ENCODE data around the gene LRRC36. TPM values are rescaled to one million over a fixed set of nuclear protein-coding genes. Genes with fewer than 3 reads are reported as not detected.
"Not testable (repeated sequence)": the region's sequence is repeated elsewhere in the genome, so short reads cannot be mapped to it uniquely, and the experiment has no call there.

LRRC36 gene
- total and polyA plus RNA-seq, 4 donors = 2.1 to 103 (median 16.6) TPM

GRCh38 chr16:67349172-67349571 lies 22.6 kb downstream of the LRRC36 start:
- peaks cover 0 to 6% (median 0%) of the 10 kb centered on the region in 5 donors for H3K4me1 ChIP-seq (ENCODE audit: control insufficient read depth in 5 of 5, insufficient read depth in 5 of 5, low read length in 5 of 5)
- no peaks in the 10 kb centered on the region for H3K27me3 ChIP-seq (ENCODE audit: control insufficient read depth in 3 of 3, insufficient read depth in 3 of 3, low read length in 2 of 3)
- no peak overlapping the region for H3K9ac ChIP-seq (ENCODE audit: insufficient read depth in 1 of 2, low read length in 2 of 2)
- no peak for TF ChIP-seq CTCF (IDR thresholded peaks at IDR 0.05; ENCODE audit: control extremely low read depth, extremely low read depth)
- DNase-seq (no peak), ATAC-seq (ENCODE audit: insufficient read depth, low FRiP score) (no peak)
- no peak overlapping the region for H3K4me3 ChIP-seq
- H3K9me3 ChIP-seq (ENCODE audit: control insufficient read depth in 4 of 4, insufficient read depth in 3 of 4, low read length in 3 of 4) = no peaks in the 10 kb centered on the region
- no peaks in the 10 kb centered on the region for H3K36me3 ChIP-seq (ENCODE audit: control insufficient read depth in 4 of 4, insufficient read depth in 4 of 4, low read length in 4 of 4)
- H3K27ac ChIP-seq (ENCODE audit: low read depth in 1 of 2, low read length in 1 of 2) = no peak overlapping the region

GRCh38 chr16:67350324-67350723 lies 23.7 kb downstream of the LRRC36 start:
- DNase-seq (no peak), ATAC-seq (ENCODE audit: insufficient read depth, low FRiP score) (no peak)
- Histone ChIP-seq H3K27ac (ENCODE audit: low read depth in 1 of 2, low read length in 1 of 2) (no peak overlapping the region), H3K36me3 (ENCODE audit: control insufficient read depth in 4 of 4, insufficient read depth in 4 of 4, low read length in 4 of 4) (no peaks in the 10 kb centered on the region), H3K9ac (ENCODE audit: insufficient read depth in 1 of 2, low read length in 2 of 2) (no peak overlapping the region), H3K4me1 (ENCODE audit: control insufficient read depth in 5 of 5, insufficient read depth in 5 of 5, low read length in 5 of 5) (peaks cover 0 to 6% (median 0%) of the 10 kb centered on the region in 5 donors), H3K4me3 (no peak overlapping the region), H3K9me3 (ENCODE audit: control insufficient read depth in 4 of 4, insufficient read depth in 3 of 4, low read length in 3 of 4) (no peaks in the 10 kb centered on the region), H3K27me3 (ENCODE audit: control insufficient read depth in 3 of 3, insufficient read depth in 3 of 3, low read length in 2 of 3) (no peaks in the 10 kb centered on the region)
- WGBS, 2 donors = 92 to 95% methylated on average over 1 of the region's 1 CpG
- no peak for TF ChIP-seq CTCF (IDR thresholded peaks at IDR 0.05; ENCODE audit: control extremely low read depth, extremely low read depth)

GRCh38 chr16:67352463-67352862 lies 25.8 kb downstream of the LRRC36 start:
- H3K27me3 ChIP-seq (ENCODE audit: control insufficient read depth in 3 of 3, insufficient read depth in 3 of 3, low read length in 2 of 3); H3K9ac ChIP-seq (ENCODE audit: insufficient read depth in 1 of 2, low read length in 2 of 2); H3K36me3 ChIP-seq (ENCODE audit: control insufficient read depth in 4 of 4, insufficient read depth in 4 of 4, low read length in 4 of 4); H3K9me3 ChIP-seq (ENCODE audit: control insufficient read depth in 4 of 4, insufficient read depth in 3 of 4, low read length in 3 of 4); H3K4me3 ChIP-seq; H3K4me1 ChIP-seq (ENCODE audit: control insufficient read depth in 5 of 5, insufficient read depth in 5 of 5, low read length in 5 of 5); H3K27ac ChIP-seq (ENCODE audit: low read depth in 1 of 2, low read length in 1 of 2); DNase-seq; ATAC-seq (ENCODE audit: insufficient read depth, low FRiP score): not testable (repeated sequence)
- WGBS, 2 donors = 96% methylated on average over 3 of the region's 3 CpGs

- Histone ChIP-seq H3K27me3 (ENCODE audit: control insufficient read depth in 3 of 3, insufficient read depth in 3 of 3, low read length in 2 of 3) (no peaks in the 10 kb centered on the region), H3K9me3 (ENCODE audit: control insufficient read depth in 4 of 4, insufficient read depth in 3 of 4, low read length in 3 of 4) (no peaks in the 10 kb centered on the region), H3K9ac (ENCODE audit: insufficient read depth in 1 of 2, low read length in 2 of 2) (no peak overlapping the region), H3K27ac (ENCODE audit: low read depth in 1 of 2, low read length in 1 of 2) (no peak overlapping the region), H3K4me3 (no peak overlapping the region), H3K36me3 (ENCODE audit: control insufficient read depth in 4 of 4, insufficient read depth in 4 of 4, low read length in 4 of 4) (no peaks in the 10 kb centered on the region), H3K4me1 (ENCODE audit: control insufficient read depth in 5 of 5, insufficient read depth in 5 of 5, low read length in 5 of 5) (no peaks in the 10 kb centered on the region)
- ATAC-seq (ENCODE audit: insufficient read depth, low FRiP score) (no peak), DNase-seq (no peak)
- 89 to 91% methylated on average over 3 of the region's 3 CpGs for WGBS, 2 donors
- no peak for TF ChIP-seq CTCF (IDR thresholded peaks at IDR 0.05; ENCODE audit: control extremely low read depth, extremely low read depth)
Measured at GRCh38 chr16:67356396-67356795, 29.8 kb downstream of the LRRC36 start.
